ENCODE measurements around the gene MYH1.
"Not testable (repeated sequence)": the region's sequence is repeated elsewhere in the genome, so short reads cannot be mapped to it uniquely, and the experiment has no call there.

The MYH1 gene

GRCh38 chr17:10518271-10519037, at the start of gene MYH1:
MYH1 (minus strand) TSS chr17:10518542; CDS start chr17:10516642, 1,900 bp downstream.
- DNase-seq: no peak

- DNase-seq: no peak
Measured at GRCh38 chr17:10563991-10564660, 45.8 kb upstream of the MYH1 start.

- DNase-seq: no peak
Measured at GRCh38 chr17:10558049-10558448, 39.7 kb upstream of the MYH1 start.

- no peak for DNase-seq
Measured at GRCh38 chr17:10557422-10557821, 39.1 kb upstream of the MYH1 start.

- no peak for DNase-seq
Measured at GRCh38 chr17:10556301-10557005, 38.1 kb upstream of the MYH1 start.

GRCh38 chr17:10550014-10550413, 31.7 kb upstream of the MYH1 start:
- no peak for DNase-seq

GRCh38 chr17:10549096-10549842, 30.9 kb upstream of the MYH1 start, which contains the start of gene MYH2:
MYH2 (minus strand) TSS chr17:10549658; CDS start chr17:10547920, 1,738 bp downstream.
- no peak for DNase-seq

- DNase-seq: no peak
Measured at GRCh38 chr17:10547351-10547750, 29.0 kb upstream of the MYH1 start.

GRCh38 chr17:10543486-10543885, 25.1 kb upstream of the MYH1 start:
- not testable (repeated sequence) for DNase-seq

- DNase-seq: not testable (repeated sequence)
Measured at GRCh38 chr17:10541179-10541578, 22.8 kb upstream of the MYH1 start.

- DNase-seq: no peak
Measured at GRCh38 chr17:10532026-10532425, 13.7 kb upstream of the MYH1 start.

- no peak for DNase-seq
Measured at GRCh38 chr17:10527419-10527818, 9.1 kb upstream of the MYH1 start.

GRCh38 chr17:10526517-10526916, 8.2 kb upstream of the MYH1 start:
- no peak for DNase-seq

GRCh38 chr17:10523064-10523463, 4.7 kb upstream of the MYH1 start:
- DNase-seq: no peak

GRCh38 chr17:10521949-10522348, 3.6 kb upstream of the MYH1 start:
- DNase-seq: no peak

GRCh38 chr17:10516638-10517037, 1.7 kb downstream of the MYH1 start:
- DNase-seq: no peak

GRCh38 chr17:10516065-10516464, 2.3 kb downstream of the MYH1 start:
- no peak for DNase-seq

- DNase-seq: no peak
Measured at GRCh38 chr17:10513299-10514067, 4.9 kb downstream of the MYH1 start.

- DNase-seq: no peak
Measured at GRCh38 chr17:10512856-10513255, 5.5 kb downstream of the MYH1 start.

GRCh38 chr17:10499950-10500349, 18.4 kb downstream of the MYH1 start:
- no peak for DNase-seq

- DNase-seq: no peak
Measured at GRCh38 chr17:10492004-10492403, 26.3 kb downstream of the MYH1 start.

GRCh38 chr17:10482252-10482651, 36.1 kb downstream of the MYH1 start:
- no peak for DNase-seq

Measured in NCI-H526 (cell line).